Hematopoietic multipotent progenitor cell treated with erythropoietin and hydrocortisone succinate and interleukin-3 and kit ligand, for 15 days (in vitro differentiated cells): Measurements from ENCODE around the gene TXLNB.

ENCODE experiments used
- DNase-seq: peaks from one replicate; pipeline ENCODE4 v3.0.0-alpha.2; 2015; ENCODE audit warnings: low spot score

TXLNB gene

GRCh38 chr6:139270249-139270648 is 21.5 kb downstream of the TXLNB start:
- DNase-seq = no peak

- no peak for DNase-seq
Observed at GRCh38 chr6:139265512-139266190, 26.1 kb downstream of the TXLNB start.

- DNase-seq = no peak
Observed at GRCh38 chr6:139262519-139263300, 29.1 kb downstream of the TXLNB start.

- DNase-seq = no peak
Observed at GRCh38 chr6:139257821-139258398, 33.9 kb downstream of the TXLNB start.

- no peak for DNase-seq
Observed at GRCh38 chr6:139257291-139257690, 34.5 kb downstream of the TXLNB start.

GRCh38 chr6:139256087-139256486 is 35.7 kb downstream of the TXLNB start:
- no peak for DNase-seq

- DNase-seq = no peak
Observed at GRCh38 chr6:139254196-139254595, 37.6 kb downstream of the TXLNB start.

GRCh38 chr6:139253656-139254055 is 38.1 kb downstream of the TXLNB start:
- no peak for DNase-seq

- no peak for DNase-seq
Observed at GRCh38 chr6:139251691-139252390, 40.0 kb downstream of the TXLNB start.

- DNase-seq = no peak
Observed at GRCh38 chr6:139251045-139251690, 40.6 kb downstream of the TXLNB start.

- peak; percentile 7 for DNase-seq
Observed at GRCh38 chr6:139250296-139251044, 41.3 kb downstream of the TXLNB start.

- DNase-seq = no peak
Observed at GRCh38 chr6:139249395-139249794, 42.4 kb downstream of the TXLNB start.

GRCh38 chr6:139248911-139249310 is 42.9 kb downstream of the TXLNB start:
- DNase-seq = no peak

GRCh38 chr6:139247618-139248017 is 44.2 kb downstream of the TXLNB start:
- no peak for DNase-seq

- DNase-seq = no peak
Observed at GRCh38 chr6:139243536-139243935, 48.3 kb downstream of the TXLNB start.

GRCh38 chr6:139242457-139243240 is 49.1 kb downstream of the TXLNB start:
- no peak for DNase-seq

- no peak for DNase-seq
Observed at GRCh38 chr6:139240161-139241010, 51.4 kb downstream of the TXLNB start.

GRCh38 chr6:139239064-139239463 is 52.7 kb downstream of the TXLNB start:
- no peak for DNase-seq

- DNase-seq = no peak
Observed at GRCh38 chr6:139236105-139236504, 55.7 kb downstream of the TXLNB start.

GRCh38 chr6:139235661-139236060 is 56.1 kb downstream of the TXLNB start:
- no peak for DNase-seq
